Colon (tissue), 2 donors: Measurements from ENCODE around the gene GNS.

Source experiments
- FAIRE-seq: peaks from 2 replicates; lab custom pipeline; 2012; peaks lifted over from hg19 to GRCh38; lab: Jason Lieb, UNC
- donor health status: control.
- donor health status: control.

The GNS gene

DNA sequence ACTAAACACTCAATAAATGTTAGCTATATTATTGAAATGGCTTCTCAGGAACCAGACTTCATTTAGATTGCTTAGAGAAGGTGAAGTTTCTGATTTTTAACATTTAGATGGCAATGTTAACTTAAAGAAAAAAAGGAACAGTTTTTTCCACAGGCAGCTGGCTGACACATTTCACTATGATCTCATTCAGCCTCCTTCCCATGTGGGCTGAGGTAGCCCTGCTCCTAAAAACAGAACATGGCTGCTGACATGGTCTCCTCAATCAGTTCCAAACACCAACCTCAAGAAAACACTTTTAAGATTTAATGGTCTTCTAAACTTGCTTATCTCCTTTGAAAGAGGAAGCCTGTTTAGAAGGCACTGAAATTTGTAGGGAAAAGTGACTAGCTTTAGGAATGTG is 23.8 kb downstream of the GNS start:
- no peak for FAIRE-seq

- FAIRE-seq: no peak
Observed at GRCh38 chr12:64733857-64734256, 25.3 kb downstream of the GNS start.

- no peak for FAIRE-seq
Observed at GRCh38 chr12:64731683-64732082, 27.5 kb downstream of the GNS start.

GRCh38 chr12:64730588-64730969 is 28.6 kb downstream of the GNS start:
- no peak for FAIRE-seq

DNA sequence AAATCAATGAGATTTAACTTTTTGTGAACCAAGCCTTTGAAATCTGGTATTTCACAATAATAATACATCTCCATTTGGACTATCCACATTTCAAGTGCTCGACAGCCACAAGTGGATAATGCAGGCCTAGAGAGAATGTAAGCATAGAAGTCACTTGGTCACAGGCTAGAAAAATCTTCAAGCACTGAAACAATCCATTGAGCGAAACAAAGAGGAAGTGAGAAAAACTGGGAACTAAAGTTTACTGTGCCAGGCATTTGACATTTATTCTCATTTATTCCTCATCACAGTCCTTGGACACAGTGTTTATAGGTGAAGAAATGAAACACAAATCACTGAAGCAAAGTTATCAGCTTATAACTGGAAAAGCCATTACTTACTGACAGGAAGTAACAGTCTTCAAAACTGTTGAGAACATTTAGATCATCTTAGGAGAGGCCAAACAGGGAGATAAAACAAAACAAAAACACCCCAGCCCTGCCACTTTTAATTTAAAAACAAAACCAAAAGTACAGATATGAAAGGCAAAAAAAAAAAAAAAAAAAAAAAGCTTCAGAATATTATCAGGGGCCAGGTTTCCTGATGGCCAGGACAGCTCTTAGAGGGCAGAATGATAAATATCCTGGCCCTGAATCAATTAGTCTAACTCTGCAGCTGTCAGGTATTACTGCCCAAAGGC is 29.2 kb downstream of the GNS start:
- FAIRE-seq: no peak

DNA sequence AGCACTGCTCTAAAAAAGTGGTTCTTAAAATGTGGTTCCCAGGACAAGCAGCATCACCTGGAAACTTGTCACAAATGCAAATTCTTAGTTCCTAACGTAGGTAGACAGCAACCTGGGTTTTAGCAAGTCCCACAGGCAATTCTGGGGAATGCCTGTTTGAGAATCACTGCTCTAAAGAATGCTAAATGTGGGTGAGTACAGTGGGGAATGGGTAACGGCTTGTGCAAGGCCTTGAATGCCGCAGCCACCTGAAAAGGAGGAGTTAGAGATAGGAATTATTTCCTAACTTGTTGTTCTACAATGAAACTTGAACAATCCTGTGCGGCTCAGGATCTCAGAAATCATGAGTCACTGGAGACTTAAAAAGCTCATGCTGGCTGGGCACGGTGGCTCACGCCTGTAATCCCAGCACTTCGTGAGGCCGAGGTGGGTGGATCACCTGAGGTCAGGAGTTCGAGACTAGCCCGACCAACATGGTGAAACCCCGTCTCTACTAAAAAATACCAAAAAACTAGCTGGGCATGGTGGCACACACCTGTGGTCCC is 34.9 kb downstream of the GNS start:
- FAIRE-seq: no peak

- FAIRE-seq: no peak
Observed at GRCh38 chr12:64723630-64724029, 35.6 kb downstream of the GNS start.

- FAIRE-seq: no peak
Observed at GRCh38 chr12:64722835-64723234, 36.4 kb downstream of the GNS start.

- no peak for FAIRE-seq
Observed at GRCh38 chr12:64720884-64721283, 38.3 kb downstream of the GNS start.

DNA sequence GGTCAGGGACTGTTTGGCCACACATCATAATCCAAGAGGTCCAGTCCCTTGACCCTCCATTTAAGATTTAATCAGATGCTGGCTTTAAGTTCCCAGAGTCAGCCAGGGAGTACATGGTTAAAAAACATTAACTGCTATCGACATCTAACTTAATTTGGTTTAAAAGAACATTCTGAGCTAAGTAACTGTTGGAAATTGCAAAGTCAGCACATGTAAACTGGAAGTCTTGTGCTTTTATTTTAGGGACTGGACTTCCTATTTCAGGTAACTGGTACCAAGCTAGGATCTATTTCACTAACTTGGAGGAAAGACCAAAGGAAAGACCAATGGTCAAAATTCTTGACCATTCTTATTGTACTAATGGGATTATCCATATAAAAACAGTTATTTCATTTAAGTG is 40.6 kb downstream of the GNS start:
- no peak for FAIRE-seq

DNA sequence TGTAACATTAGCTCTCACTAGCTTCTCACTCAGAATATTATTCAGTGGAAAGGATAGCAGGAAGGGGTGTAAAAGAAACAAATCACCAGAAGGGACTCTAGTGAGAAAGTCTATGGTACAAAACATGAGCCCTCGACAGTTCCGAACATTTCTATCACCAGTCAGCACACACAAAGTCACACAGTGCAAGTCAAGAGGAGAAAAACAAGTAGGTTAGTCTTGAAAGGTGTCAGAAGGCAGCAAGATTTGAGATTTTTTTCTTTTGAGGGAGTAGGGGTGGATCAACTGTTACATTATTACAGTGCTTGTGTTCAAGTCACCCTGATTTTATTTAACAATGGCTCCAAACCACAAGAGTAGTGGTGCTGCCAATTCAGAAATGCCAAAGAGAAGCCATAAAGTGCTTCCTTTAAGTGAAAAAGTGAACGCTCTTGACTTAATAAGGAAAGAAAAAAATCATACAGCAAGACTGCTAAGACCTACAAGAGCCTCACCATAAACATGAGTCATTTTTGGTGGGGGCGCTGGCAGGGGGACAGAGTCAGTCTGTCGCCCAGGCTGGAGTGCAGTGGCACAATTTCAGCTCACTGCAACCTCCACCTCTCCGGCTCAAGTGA is 42.3 kb downstream of the GNS start:
- FAIRE-seq: no peak

DNA sequence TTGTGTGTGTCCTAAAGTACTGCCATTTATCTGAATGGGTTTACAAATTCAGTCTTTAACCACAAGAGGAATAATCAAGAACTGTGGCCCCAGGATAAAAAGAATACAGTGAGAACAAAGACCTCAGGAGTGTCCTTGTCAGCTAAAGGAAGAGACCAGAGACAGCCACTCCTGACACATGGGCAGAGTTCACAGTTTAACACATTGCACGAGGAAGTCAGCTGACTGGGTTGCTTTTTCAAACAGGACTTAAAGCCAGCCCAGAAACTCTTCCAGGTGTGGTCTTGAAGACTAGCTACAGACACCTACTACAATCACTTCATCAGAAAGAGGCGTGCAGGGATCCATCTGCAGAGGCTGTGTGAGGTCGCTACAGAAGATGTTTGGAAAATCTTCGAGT is 42.8 kb downstream of the GNS start:
- FAIRE-seq: no peak

DNA sequence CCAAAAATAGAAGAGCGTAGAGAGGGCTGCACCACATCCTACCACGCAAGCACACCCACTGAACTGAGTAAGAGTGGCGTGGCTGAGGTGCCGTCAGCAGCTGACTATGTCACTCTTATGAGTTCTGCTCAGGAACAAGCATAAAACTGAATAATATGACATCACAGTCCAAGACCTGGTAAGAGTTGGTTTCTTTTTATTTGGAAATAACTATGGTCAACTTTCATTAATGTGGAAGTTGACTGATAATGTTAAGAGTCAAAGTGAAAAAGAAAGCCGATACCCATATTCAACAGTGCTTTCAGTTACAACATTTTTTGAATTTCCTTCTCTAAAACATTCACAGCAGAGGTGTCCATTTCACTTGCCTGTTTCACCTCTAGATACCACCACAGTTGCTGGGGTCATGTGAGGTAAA is 44.6 kb downstream of the GNS start:
- no peak for FAIRE-seq

GRCh38 chr12:64713376-64713775 is 45.8 kb downstream of the GNS start:
- no peak for FAIRE-seq

DNA sequence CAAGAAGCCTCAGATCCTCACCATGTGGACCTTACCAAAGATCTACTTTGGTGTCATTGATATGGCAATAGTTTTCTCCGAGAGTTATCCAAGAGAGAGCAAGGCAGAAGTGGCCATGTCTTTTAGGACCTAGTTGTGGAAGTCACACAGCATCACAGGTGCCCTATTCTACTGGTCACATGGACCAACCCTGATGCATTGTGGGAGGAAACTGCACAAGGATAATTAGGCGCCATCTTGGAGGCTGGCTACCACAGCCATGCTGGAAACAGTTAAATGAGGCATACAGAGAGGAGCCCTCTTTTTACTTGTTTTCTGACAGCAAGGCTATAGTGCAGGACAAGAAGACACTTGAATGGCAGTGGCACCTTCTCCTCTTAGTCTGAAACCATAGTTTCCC is 49.8 kb downstream of the GNS start:
- no peak for FAIRE-seq

DNA sequence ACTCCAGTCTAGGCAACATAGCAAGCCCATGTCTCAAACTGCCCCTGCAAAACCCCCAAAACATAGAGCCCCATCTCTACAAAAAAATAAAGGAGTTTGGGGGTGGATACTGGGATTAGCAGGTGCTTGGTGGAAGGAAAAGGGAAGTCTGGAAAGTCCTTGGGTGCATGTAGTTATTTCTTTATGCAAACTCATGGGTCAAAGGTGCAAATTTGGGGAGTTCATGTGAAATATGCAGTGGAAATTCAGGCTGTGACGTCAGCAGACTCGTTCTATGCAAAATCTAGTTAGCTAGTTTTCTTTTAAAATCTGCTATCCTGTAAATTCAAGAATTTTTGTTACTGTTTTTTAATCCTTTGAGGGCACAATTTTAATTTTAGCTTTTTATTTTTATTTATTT is 51.3 kb downstream of the GNS start:
- no peak for FAIRE-seq

DNA sequence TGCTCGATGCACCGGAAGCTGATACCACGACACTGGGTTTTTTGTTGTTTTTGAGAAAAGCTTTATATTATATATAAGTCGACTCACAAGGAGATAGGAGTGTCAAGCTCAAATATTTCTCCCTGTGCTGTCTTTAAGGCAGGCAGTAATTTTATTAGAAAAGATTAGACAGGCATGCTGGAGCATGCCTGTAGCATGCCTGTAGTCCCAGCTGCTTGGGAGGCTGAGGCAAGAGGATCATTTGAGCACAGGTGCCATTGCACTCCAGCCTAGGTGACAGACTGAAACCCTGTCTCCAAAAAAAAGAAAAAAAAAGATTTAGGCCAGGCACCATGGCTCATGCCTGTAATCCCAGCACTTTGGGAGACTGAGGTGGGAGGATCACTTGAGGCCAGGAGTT is 51.8 kb downstream of the GNS start:
- FAIRE-seq: no peak

DNA sequence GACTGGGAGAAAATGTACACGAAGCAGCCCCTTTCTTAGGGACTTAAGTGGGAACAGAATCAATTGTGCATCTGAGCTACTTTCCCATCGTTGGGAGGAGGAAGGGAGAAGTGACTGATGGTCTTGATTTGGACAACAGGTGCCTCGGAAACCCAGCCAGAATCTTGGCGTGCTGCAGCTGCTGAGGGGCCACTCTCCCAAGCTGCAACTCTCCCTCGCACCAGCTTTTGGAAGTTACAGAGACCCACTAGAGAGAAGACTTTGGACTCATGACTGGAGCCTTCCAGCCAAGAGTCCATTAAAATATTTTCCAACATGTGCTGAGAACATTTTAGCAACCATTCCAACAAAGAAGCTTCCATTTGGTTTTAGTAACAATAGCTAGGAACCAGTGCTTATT is 52.3 kb downstream of the GNS start:
- FAIRE-seq: no peak

DNA sequence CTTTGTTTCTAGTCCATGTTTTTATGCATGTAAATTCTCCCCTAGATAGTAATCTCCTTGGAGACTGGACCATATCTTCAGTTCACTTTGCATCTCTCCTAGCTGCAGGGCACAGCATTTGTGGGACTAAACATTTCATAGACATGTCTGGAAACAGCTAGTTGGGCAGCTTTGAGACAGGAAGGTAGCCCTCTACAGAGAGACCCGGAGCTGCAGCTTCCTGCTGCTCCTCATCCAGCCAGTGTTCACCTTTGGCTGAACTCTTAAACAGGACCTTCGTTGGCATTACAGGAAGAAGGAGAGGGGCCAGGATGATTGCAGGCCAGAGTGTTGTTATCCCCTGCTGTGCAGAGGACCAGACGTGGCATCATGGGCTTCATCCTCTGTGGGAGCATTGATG is 52.9 kb downstream of the GNS start:
- FAIRE-seq: no peak

DNA sequence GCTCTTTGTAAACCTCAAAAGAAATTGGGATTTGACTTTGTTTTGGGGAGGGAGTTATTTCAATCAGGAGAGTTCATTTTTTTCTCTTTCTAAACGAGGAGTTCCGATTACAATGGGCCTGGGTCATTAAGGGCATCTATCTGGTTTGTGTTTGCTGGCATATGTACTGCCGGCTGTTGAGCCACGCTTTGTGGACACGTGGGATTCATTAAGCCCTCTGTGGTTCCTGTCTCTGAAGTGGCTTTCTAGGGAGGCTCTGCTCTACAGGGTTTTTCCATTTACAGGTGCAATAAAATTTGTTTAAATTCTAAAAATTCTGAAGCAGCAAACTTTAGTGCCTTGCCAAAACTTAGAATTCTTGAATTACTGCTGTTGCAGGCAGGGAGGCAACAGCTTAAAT is 57.9 kb downstream of the GNS start:
- no peak for FAIRE-seq

GRCh38 chr12:64700532-64700931 is 58.7 kb downstream of the GNS start:
- FAIRE-seq: no peak

DNA sequence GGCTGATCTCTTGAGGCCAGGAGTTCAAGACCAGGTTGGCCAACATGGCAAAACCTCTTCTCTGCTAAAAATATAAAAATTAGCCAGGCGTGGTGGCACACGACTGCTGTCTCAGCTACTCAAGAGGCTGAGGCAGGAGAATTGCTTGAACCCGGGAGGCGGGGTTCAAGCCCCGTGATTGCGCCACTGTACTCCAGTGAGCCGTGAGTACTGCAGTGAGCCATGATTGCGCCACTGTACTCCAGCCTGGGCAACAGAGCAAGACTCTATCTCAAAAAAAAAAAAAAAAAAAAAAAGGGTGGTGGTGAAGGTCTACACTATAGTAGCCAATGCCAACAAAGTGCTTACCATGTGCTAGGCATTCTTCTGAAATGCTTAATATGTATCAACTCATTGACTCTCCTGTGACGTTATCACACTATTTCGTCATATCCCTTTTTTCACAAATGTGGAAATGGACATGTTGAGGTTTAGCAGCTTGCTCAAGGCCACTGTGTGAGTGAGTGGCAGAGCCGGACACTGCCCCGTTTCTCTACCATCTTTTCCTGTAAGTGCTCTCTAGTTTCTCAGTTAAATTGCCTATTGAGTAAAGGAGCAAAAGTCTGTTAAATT is 59.6 kb downstream of the GNS start:
- no peak for FAIRE-seq

GRCh38 chr12:64696080-64696741 is 63.0 kb downstream of the GNS start:
- FAIRE-seq: no peak
